Measurements from ENCODE around the gene NFKBIZ. TPM values are rescaled to one million over a fixed set of nuclear protein-coding genes. Genes with fewer than 3 reads are reported as not detected.

NFKBIZ gene
- total and polyA plus RNA-seq, 2 donors (not counting 3 experiments of a cell fraction or from before 2014, with no cell fraction given), result 17.5 to 28.9 TPM

- Histone ChIP-seq H3K4me1 (ENCODE audit: control insufficient read depth, extremely low read depth, insufficient read depth, low read length) (peaks cover 3% of the 10 kb centered on the region), H4K20me1 (replicated peaks; ENCODE audit: control insufficient read depth, extremely low read depth, insufficient read depth, low read length) (no peaks in the 10 kb centered on the region), H3K27me3 (ENCODE audit: control insufficient read depth in 2 of 2, insufficient read depth in 2 of 2, low read length in 2 of 2) (no peaks in the 10 kb centered on the region), H3K4me3 (replicated peaks in 1 of 3; ENCODE audit: insufficient read depth in 1 of 3, low read depth in 1 of 3, low read length in 3 of 3) (no peak overlapping the region), H2AFZ (ENCODE audit: low read depth, low read length) (no peak overlapping the region), H3K36me3 (ENCODE audit: control insufficient read depth in 2 of 2, extremely low read depth in 1 of 2, insufficient read depth in 2 of 2, low read length in 2 of 2) (no peaks in the 10 kb centered on the region), H3K27ac (ENCODE audit: insufficient read depth, low read depth, low read length) (no peak overlapping the region), H3K4me2 (ENCODE audit: insufficient read depth, low read length) (no peak overlapping the region), H3K9me1 (replicated peaks; ENCODE audit: control insufficient read depth, extremely low read depth, insufficient read depth, low read length) (no peaks in the 10 kb centered on the region), H3K79me2 (ENCODE audit: control insufficient read depth, insufficient read depth, low read length) (no peaks in the 10 kb centered on the region), H3K9me3 (replicated peaks; ENCODE audit: control insufficient read depth, insufficient read depth, low read length) (no peaks in the 10 kb centered on the region), H3K9ac (replicated peaks; ENCODE audit: extremely low read depth, insufficient read depth, low read length) (no peak overlapping the region)
- FAIRE-seq, result no peak
- dilution Hi-C loops (cut with MboI; ENCODE audit: extremely low pct_ligation_motif_present, low sequenced_read_pairs), result no loop called here
- intact Hi-C loops (cut with micrococcal nuclease), result no loop called here
- ChIA-PET CTCF (no interaction called here), POLR2A (no interaction called here)
- TF ChIP-seq GATA2 (IDR thresholded peaks at IDR 0.05; ENCODE audit: insufficient read depth, insufficient read length, low read depth, low read length), result no peak
- TF ChIP-seq MAX (IDR thresholded peaks at IDR 0.05; ENCODE audit: insufficient read depth, insufficient read length), result no peak
- no peak for TF ChIP-seq JUN (IDR thresholded peaks at IDR 0.05; ENCODE audit: borderline replicate concordance, insufficient read depth, insufficient read length, low read depth)
- TF ChIP-seq POLR2A (IDR thresholded peaks at IDR 0.05; ENCODE audit: low read depth, low read length), result no peak
- no peak for TF ChIP-seq FOS (IDR thresholded peaks at IDR 0.05; ENCODE audit: borderline replicate concordance, insufficient read depth, low read length)
- no peak for TF ChIP-seq POLR2AphosphoS5 (IDR thresholded peaks at IDR 0.05; ENCODE audit: insufficient read depth, low read depth, low read length)
- no peak for TF ChIP-seq CTCF (IDR thresholded peaks at IDR 0.05; ENCODE audit: extremely low read depth in 1 of 2, insufficient read depth in 1 of 2, low read depth in 1 of 2, low read length in 2 of 2)
- TF ChIP-seq EZH2 (IDR thresholded peaks at IDR 0.05; ENCODE audit: borderline replicate concordance, low read depth, low read length, severe bottlenecking), result no peak
- no peak for TF ChIP-seq MYC (IDR thresholded peaks at IDR 0.05; ENCODE audit: low read depth, low read length)
- no peak for DNase-seq (ENCODE audit: low read depth, low spot score)
- no TSS peak for BruUV-seq (replicated peaks)
Measured at GRCh38 chr3:101896083-101896757, 46.9 kb downstream of the NFKBIZ start.
